HepG2 (cell line): Measurements from ENCODE around the gene NEDD4L. TPM values are rescaled to one million over a fixed set of nuclear protein-coding genes. Genes with fewer than 3 reads are reported as not detected.
A peak's percentile ranks its signal among the peaks of the same experiment; 100 is the strongest.

Experiments used
- ARNTL ChIP-seq: sonication (generic); formaldehyde crosslinking; IDR thresholded peaks from 2 replicates; pipeline ENCODE4 v1.4.0; 2020; ENCODE audit warnings: mild to moderate bottlenecking, missing genetic modification reagents
- CCDC6 ChIP-seq: sonication (generic); formaldehyde crosslinking; IDR thresholded peaks from 2 replicates; pipeline ENCODE4 v1.8.1; 2022; ENCODE audit warnings: mild to moderate bottlenecking, missing genetic modification reagents, moderate library complexity
- CHD2 ChIP-seq: IDR thresholded peaks from 2 replicates; pipeline ENCODE4 v1.6.1; 2011; ENCODE audit warnings: low read depth, low read length, improper control_type of control experiment
- EEA1 ChIP-seq: sonication (generic); formaldehyde crosslinking; IDR thresholded peaks from 2 replicates; pipeline ENCODE4 v1.5.1; 2020; ENCODE audit warnings: mild to moderate bottlenecking, missing genetic modification reagents, borderline replicate concordance
- FOXP1 ChIP-seq, 2 experiments: fragments of 450-650 bp in 1 of 2; IDR thresholded peaks; 2 replicates each; pipeline ENCODE4 v1.6.1; 2017 to 2018; ENCODE audit warnings: antibody characterized with exemption in 1 of 2
- GATAD1 ChIP-seq: IDR thresholded peaks from 2 replicates; pipeline ENCODE4 v1.6.1; 2016; ENCODE audit warnings: missing genetic modification reagents, missing compliant biosample characterization
- GPN1 ChIP-seq: sonication (generic); formaldehyde crosslinking; IDR thresholded peaks from 2 replicates; pipeline ENCODE4 v1.5.1; 2020; ENCODE audit warnings: missing genetic modification reagents, borderline replicate concordance
- HIVEP1 ChIP-seq: sonication (generic); formaldehyde crosslinking; IDR thresholded peaks from 2 replicates; pipeline ENCODE4 v1.4.0; 2020; ENCODE audit warnings: mild to moderate bottlenecking, missing genetic modification reagents
- HNRNPLL ChIP-seq: fragments of 200-400 bp; formaldehyde crosslinking; IDR thresholded peaks from 2 replicates; pipeline ENCODE4 v1.6.1; 2017; ENCODE audit warnings: mild to moderate bottlenecking, low read depth, low read length; ENCODE audit not compliant: poor library complexity, severe bottlenecking
- IKZF1 ChIP-seq: fragments of 450-650 bp; IDR thresholded peaks from 2 replicates; pipeline ENCODE4 v1.7.1; 2016
- KAT7 ChIP-seq: IDR thresholded peaks from 2 replicates; pipeline ENCODE4 v1.6.1; 2018; ENCODE audit warnings: borderline replicate concordance, missing compliant biosample characterization
- RXRB ChIP-seq: IDR thresholded peaks from 2 replicates; pipeline ENCODE4 v1.6.1; 2016; ENCODE audit warnings: borderline replicate concordance, missing genetic modification reagents, missing compliant biosample characterization
- SMYD3 ChIP-seq: sonication (generic); formaldehyde crosslinking; IDR thresholded peaks from 2 replicates; pipeline ENCODE4 v1.8.1; 2023; ENCODE audit warnings: mild to moderate bottlenecking, missing genetic modification reagents
- SNRNP70 ChIP-seq: fragments of 200-400 bp; formaldehyde crosslinking; IDR thresholded peaks from 2 replicates; pipeline ENCODE4 v1.6.1; 2017; ENCODE audit warnings: mild to moderate bottlenecking, low read depth, low read length, moderate library complexity
- SRSF4 ChIP-seq: fragments of 200-400 bp; formaldehyde crosslinking; IDR thresholded peaks from one replicate; pipeline ENCODE4 v1.6.1; 2018; ENCODE audit warnings: mild to moderate bottlenecking, low read depth, low read length, moderate library complexity; ENCODE audit not compliant: poor library complexity, severe bottlenecking
- TAF15 ChIP-seq: fragments of 200-400 bp; formaldehyde crosslinking; IDR thresholded peaks from one replicate; pipeline ENCODE4 v1.6.1; 2018; ENCODE audit warnings: mild to moderate bottlenecking, low read depth, low read length; ENCODE audit not compliant: poor library complexity, severe bottlenecking
- TBL1XR1 ChIP-seq: fragments of 150-350 bp; IDR thresholded peaks from 2 replicates; pipeline ENCODE4 v1.6.1; 2014; ENCODE audit warnings: borderline replicate concordance, low read length; ENCODE audit not compliant: partially characterized antibody
- TEF ChIP-seq: sonication (generic); formaldehyde crosslinking; IDR thresholded peaks from 2 replicates; pipeline ENCODE4 v1.5.0; 2020; ENCODE audit warnings: missing genetic modification reagents
- ZFP36L1 ChIP-seq: sonication (generic); formaldehyde crosslinking; IDR thresholded peaks from 2 replicates; pipeline ENCODE4 v1.8.0; 2022; ENCODE audit warnings: mild to moderate bottlenecking, missing genetic modification reagents, moderate library complexity
- ZNF121 ChIP-seq: sonication (generic); formaldehyde crosslinking; IDR thresholded peaks from 2 replicates; pipeline ENCODE4 v1.5.0; 2020; ENCODE audit warnings: mild to moderate bottlenecking, missing genetic modification reagents
- ZNF136 ChIP-seq: sonication (generic); formaldehyde crosslinking; IDR thresholded peaks from 2 replicates; pipeline ENCODE4 v1.8.1; 2022; ENCODE audit warnings: low read depth, mild to moderate bottlenecking, moderate library complexity, missing genetic modification reagents
- ZNF251 ChIP-seq: sonication (generic); formaldehyde crosslinking; IDR thresholded peaks from 2 replicates; pipeline ENCODE4 v1.9.0; 2021; ENCODE audit warnings: mild to moderate bottlenecking, missing genetic modification reagents
- ZNF430 ChIP-seq: sonication (generic); formaldehyde crosslinking; IDR thresholded peaks from 2 replicates; pipeline ENCODE4 v1.9.0; 2021; ENCODE audit warnings: mild to moderate bottlenecking, missing genetic modification reagents
- ZNF652 ChIP-seq: IDR thresholded peaks from 2 replicates; pipeline ENCODE4 v1.6.1; 2016; ENCODE audit warnings: low read depth, borderline replicate concordance
- ZNF720 ChIP-seq: sonication (generic); formaldehyde crosslinking; IDR thresholded peaks from 2 replicates; pipeline ENCODE4 v1.4.0; 2020; ENCODE audit warnings: missing genetic modification reagents
- ZNF781 ChIP-seq: sonication (generic); formaldehyde crosslinking; IDR thresholded peaks from 2 replicates; pipeline ENCODE4 v1.5.1; 2020; ENCODE audit warnings: borderline replicate concordance, mild to moderate bottlenecking, missing genetic modification reagents; ENCODE audit errors: not compliant biosample characterization
- ZNF850 ChIP-seq: sonication (generic); formaldehyde crosslinking; conservative IDR thresholded peaks from 2 replicates; pipeline ENCODE4 v1.9.0; 2021; ENCODE audit warnings: mild to moderate bottlenecking, missing genetic modification reagents
- ZSCAN5A ChIP-seq: sonication (generic); formaldehyde crosslinking; IDR thresholded peaks from 2 replicates; pipeline ENCODE4 v1.8.0; 2022; ENCODE audit warnings: mild to moderate bottlenecking, missing genetic modification reagents, borderline replicate concordance
- polyA plus RNA-seq, 8 experiments: library from polyadenylated mRNA; depleted of rRNA in 3 of 8; stranded (reverse) in 7 of 8; unstranded in 1 of 8; fragments of >200 nt; fragmentation: Illumina TruSeq in 4 of 8; extraction: Trizol in 4 of 8; gene quantifications; 2 replicates each; pipeline versions ENCODE4 v1.2.1 to v1.2.3, GENCODE V29; 2011 to 2016; ENCODE audit warnings: low read depth in 4 of 8, missing spikeins in 1 of 8, mixed read lengths in 1 of 8; ENCODE audit not compliant: insufficient read depth in 1 of 8
- total RNA-seq, 5 experiments: library from RNA; depleted of rRNA; stranded (reverse); fragments of >200 nt; fragmentation: Illumina TruSeq; extraction: Trizol; gene quantifications; 2 replicates each; pipeline ENCODE4 v1.2.3, GENCODE V29; 2016; ENCODE audit warnings: low read depth in 1 of 5
- TF ChIP-seq, protein P1 (sequence below): IDR thresholded peaks from 2 replicates; pipeline ENCODE4 v1.6.1; 2016; ENCODE audit warnings: missing biosample characterization, missing genetic modification reagents, low read depth

Gene NEDD4L
- total and polyA plus RNA-seq, 2 of the 13 experiments (the other 11 are each of a cell fraction or from before 2014, with no cell fraction given), result 168 to 390 TPM

DNA sequence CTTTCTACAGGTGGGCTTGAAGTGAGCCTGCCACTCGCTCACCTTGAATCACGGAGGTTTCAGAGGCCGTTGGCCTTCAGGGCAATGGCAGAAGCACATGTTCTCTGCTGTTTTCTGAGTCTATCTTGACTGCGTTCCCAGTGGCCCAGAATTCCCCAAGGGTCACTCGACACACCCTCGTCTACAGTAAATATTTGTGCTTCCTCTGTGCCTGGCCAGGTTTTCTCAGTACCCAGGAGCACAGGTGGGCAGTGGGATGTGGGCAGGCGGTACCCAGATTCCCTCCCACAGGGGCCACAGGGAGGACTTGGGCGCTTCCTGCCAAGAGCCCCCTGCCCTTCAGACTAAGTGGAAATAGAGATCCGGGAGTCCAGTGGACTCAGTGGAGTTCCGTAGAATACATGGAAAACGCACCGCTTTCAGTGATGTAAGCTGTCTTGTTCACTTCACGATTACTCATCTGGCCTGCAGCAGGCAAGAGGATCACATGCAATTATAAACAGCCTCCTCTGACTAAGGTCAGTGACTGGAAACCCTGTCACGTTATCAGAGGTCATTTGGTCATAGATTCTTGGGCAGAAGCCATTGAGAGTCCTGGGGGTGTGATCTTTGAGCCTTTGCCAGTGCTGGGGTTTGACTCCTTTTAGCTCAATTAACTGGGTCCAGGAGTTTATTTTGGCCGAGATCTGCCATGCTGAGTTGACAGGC lies 179.8 kb downstream of the NEDD4L start (continued):
- TF ChIP-seq KAT7 (CRISPR knock-in tag), result no peak
- no peak for TF ChIP-seq TBL1XR1
- no peak for TF ChIP-seq SRSF4
- TF ChIP-seq EEA1, result no peak
- TF ChIP-seq TAF15, result no peak
- TF ChIP-seq CHD2, result no peak
- no peak for TF ChIP-seq ZNF430 (CRISPR knock-in tag)
- TF ChIP-seq CCDC6 (CRISPR knock-in tag), result no peak
- no peak for TF ChIP-seq HNRNPLL
- TF ChIP-seq IKZF1, result no peak
- no peak for TF ChIP-seq ZNF136 (CRISPR knock-in tag)
- TF ChIP-seq ZNF121 (CRISPR knock-in tag), result 0 out of 2 replicates have a peak, but pooled peaks have one; percentile 47
- no peak for TF ChIP-seq SNRNP70
- no peak for TF ChIP-seq FOXP1 (IDR thresholded peaks at IDR 0.05)
- peak; percentile 42 for TF ChIP-seq FOXP1 (CRISPR knock-in tag; IDR thresholded peaks at IDR 0.05)
- peak; percentile 57; the same call in 1 of the 2 replicates for TF ChIP-seq HIVEP1 (CRISPR knock-in tag)
- no peak for TF ChIP-seq ZNF652
- TF ChIP-seq ARNTL (CRISPR knock-in tag), result no peak
- TF ChIP-seq ZNF720 (CRISPR knock-in tag), result no peak
- TF ChIP-seq, protein P1, sequence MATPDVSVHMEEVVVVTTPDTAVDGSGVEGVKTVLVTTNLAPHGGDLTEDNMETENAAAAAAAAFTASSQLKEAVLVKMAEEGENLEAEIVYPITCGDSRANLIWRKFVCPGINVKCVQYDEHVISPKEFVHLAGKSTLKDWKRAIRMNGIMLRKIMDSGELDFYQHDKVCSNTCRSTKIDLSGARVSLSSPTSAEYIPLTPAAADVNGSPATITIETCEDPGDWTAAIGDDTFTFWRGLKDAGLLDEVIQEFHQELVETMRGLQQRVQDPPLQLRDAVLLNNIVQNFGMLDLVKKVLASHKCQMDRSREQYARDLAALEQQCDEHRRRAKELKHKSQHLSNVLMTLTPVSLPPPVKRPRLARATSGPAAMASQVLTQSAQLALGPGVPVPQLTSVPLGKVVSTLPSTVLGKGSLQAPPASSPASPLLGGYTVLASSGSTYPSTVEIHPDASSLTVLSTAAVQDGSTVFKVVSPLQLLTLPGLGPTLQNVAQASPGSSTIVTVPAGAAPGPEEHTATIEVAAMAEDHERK (CRISPR knock-in tag), result no peak
- no peak for TF ChIP-seq ZFP36L1
- TF ChIP-seq ZNF781 (CRISPR knock-in tag), result no peak
- TF ChIP-seq ZNF850, result no peak
- no peak for TF ChIP-seq GPN1 (CRISPR knock-in tag)
- no peak for TF ChIP-seq SMYD3 (CRISPR knock-in tag)
- TF ChIP-seq GATAD1 (CRISPR knock-in tag), result no peak
- TF ChIP-seq ZSCAN5A, result no peak
- no peak for TF ChIP-seq TEF
- peak; percentile 59; the same call in 1 of the 2 replicates for TF ChIP-seq RXRB (CRISPR knock-in tag)
- TF ChIP-seq ZNF251 (CRISPR knock-in tag), result no peak
